ENCODE data around the gene GRB14. TPM values are rescaled to one million over a fixed set of nuclear protein-coding genes. Genes with fewer than 3 reads are reported as not detected.
"Not testable (repeated sequence)": the region's sequence is repeated elsewhere in the genome, so short reads cannot be mapped to it uniquely, and the experiment has no call there.

GRB14 gene
- total RNA-seq, 2 experiments from 2014 or later: not detected

DNA sequence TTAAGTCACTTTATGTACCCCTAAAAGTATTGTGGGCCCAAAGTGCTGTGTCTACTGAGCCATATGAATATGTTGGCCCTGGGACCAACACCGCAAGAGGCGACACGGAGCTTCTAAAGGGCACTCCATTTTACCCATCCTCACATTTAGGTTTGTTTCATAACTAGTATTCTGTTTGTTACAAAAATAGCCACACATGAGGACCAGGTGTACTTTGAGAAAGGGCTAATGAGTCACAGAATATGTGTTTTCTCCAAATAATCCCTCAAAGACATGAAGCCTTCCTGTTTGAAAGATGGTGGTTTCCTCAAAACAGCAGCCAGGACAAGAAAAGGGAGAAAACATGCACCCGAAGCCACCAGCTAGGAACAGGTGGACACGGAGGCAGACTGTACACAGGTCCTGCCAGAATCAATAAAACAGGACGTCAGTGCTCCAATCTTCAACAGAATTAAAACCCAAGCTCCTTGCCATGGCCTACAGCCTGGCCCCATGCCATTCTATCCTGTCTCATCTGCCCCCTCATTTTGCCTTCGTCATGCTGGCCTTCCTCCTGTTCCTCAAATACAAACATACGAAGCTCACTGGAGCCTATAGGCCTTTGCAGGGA lies 21.8 kb upstream of the GRB14 start:
- Histone ChIP-seq H3K4me2 (ENCODE audit: low read length) (no peak overlapping the region), H3K9me2 (ENCODE audit: insufficient read depth, low read length) (no peaks in the 10 kb centered on the region), H3K79me2 (ENCODE audit: insufficient read depth, low read depth, low read length) (no peaks in the 10 kb centered on the region), H3K9me3 (ENCODE audit: low read length) (no peaks in the 10 kb centered on the region), H3K4me1 (ENCODE audit: insufficient read depth, low read length, poor library complexity, severe bottlenecking) (no peaks in the 10 kb centered on the region), H3K36me3 (ENCODE audit: insufficient read depth, low read length) (no peaks in the 10 kb centered on the region), H4K20me1 (ENCODE audit: insufficient read depth, low read length) (no peaks in the 10 kb centered on the region), H3K27ac (ENCODE audit: low read depth, low read length, poor library complexity, severe bottlenecking) (no peak overlapping the region), H2AFZ (ENCODE audit: low read length) (no peak overlapping the region), H3K4me3 (ENCODE audit: low read depth, low read length, poor library complexity, severe bottlenecking) (no peak overlapping the region)
- POLR2A ChIA-PET: interaction anchor here (1.7 kb wide), 1 partner anchor 9 kb away, joined by 3 read pairs; no protein-coding TSS in a partner anchor
- no peak for DNase-seq (ENCODE audit: low spot score)
- intact Hi-C loops (cut with micrococcal nuclease; ENCODE audit: unreplicated experiment): no loop called here
- CTCF ChIA-PET (ENCODE audit: unreplicated experiment): no interaction called here
- BruUV-seq (replicated peaks): no TSS peak
- no peak for TF ChIP-seq EZH2phosphoT487 (IDR thresholded peaks at IDR 0.05; ENCODE audit: borderline replicate concordance, low read depth, low read length)
- TF ChIP-seq, protein P1, sequence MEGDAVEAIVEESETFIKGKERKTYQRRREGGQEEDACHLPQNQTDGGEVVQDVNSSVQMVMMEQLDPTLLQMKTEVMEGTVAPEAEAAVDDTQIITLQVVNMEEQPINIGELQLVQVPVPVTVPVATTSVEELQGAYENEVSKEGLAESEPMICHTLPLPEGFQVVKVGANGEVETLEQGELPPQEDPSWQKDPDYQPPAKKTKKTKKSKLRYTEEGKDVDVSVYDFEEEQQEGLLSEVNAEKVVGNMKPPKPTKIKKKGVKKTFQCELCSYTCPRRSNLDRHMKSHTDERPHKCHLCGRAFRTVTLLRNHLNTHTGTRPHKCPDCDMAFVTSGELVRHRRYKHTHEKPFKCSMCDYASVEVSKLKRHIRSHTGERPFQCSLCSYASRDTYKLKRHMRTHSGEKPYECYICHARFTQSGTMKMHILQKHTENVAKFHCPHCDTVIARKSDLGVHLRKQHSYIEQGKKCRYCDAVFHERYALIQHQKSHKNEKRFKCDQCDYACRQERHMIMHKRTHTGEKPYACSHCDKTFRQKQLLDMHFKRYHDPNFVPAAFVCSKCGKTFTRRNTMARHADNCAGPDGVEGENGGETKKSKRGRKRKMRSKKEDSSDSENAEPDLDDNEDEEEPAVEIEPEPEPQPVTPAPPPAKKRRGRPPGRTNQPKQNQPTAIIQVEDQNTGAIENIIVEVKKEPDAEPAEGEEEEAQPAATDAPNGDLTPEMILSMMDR (conservative IDR thresholded peaks at IDR 0.05; ENCODE audit: low read length): no peak

DNA sequence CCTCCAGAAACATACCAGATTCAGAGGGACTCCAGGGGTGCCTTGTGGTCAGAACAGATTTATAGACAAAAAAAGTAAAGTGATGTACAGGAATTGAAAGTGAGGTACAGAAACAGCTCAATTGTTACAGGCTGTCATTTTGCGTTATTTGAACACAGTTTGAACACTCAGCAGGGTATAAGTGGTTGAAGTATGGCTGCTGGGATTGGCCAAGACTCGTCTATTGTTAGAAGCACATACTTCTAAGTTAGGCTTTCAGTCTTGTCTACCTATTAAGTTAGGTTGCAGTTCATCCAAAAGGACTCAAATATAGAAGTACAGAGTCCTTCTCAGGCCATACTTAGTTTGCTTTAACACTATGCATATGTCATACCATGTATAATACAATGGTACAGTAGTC lies 21.0 kb upstream of the GRB14 start:
- BruUV-seq (replicated peaks): no TSS peak
- POLR2A ChIA-PET: no interaction called here
- TF ChIP-seq EZH2phosphoT487 (IDR thresholded peaks at IDR 0.05; ENCODE audit: borderline replicate concordance, low read depth, low read length): no peak
- TF ChIP-seq, protein P1 (conservative IDR thresholded peaks at IDR 0.05; ENCODE audit: low read length): no peak
- H3K36me3 ChIP-seq (ENCODE audit: insufficient read depth, low read length): no peaks in the 10 kb centered on the region
- H4K20me1 ChIP-seq (ENCODE audit: insufficient read depth, low read length): no peaks in the 10 kb centered on the region
- H2AFZ ChIP-seq (ENCODE audit: low read length): no peak overlapping the region
- no peak overlapping the region for H3K27ac ChIP-seq (ENCODE audit: low read depth, low read length, poor library complexity, severe bottlenecking)
- CTCF ChIA-PET (ENCODE audit: unreplicated experiment): no interaction called here
- intact Hi-C loops (cut with micrococcal nuclease; ENCODE audit: unreplicated experiment): no loop called here
- no peaks in the 10 kb centered on the region for H3K4me1 ChIP-seq (ENCODE audit: insufficient read depth, low read length, poor library complexity, severe bottlenecking)
- H3K4me3 ChIP-seq (ENCODE audit: low read depth, low read length, poor library complexity, severe bottlenecking): no peak overlapping the region
- DNase-seq (ENCODE audit: low spot score): no peak
- H3K9me2 ChIP-seq (ENCODE audit: insufficient read depth, low read length): no peaks in the 10 kb centered on the region
- H3K4me2 ChIP-seq (ENCODE audit: low read length): no peak overlapping the region
- no peaks in the 10 kb centered on the region for H3K79me2 ChIP-seq (ENCODE audit: insufficient read depth, low read depth, low read length)
- H3K9me3 ChIP-seq (ENCODE audit: low read length): no peaks in the 10 kb centered on the region

DNA sequence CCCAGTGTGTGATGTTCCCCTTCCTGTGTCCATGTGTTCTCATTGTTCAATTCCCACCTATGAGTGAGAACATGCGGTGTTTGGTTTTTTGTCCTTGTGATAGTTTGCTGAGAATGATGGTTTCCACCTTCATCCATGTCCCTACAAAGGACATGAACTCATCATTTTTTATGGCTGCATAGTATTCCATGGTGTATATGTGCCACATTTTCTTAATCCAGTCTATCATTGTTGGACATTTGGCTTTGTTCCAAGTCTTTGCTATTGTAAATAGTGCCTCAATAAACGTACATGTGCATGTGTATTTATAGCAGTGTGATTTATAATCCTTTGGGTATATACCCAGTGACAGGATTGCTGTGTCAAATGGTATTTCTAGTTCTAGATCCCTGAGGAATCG lies 7.0 kb upstream of the GRB14 start:
- H3K27ac ChIP-seq (ENCODE audit: low read depth, low read length, poor library complexity, severe bottlenecking); intact Hi-C loops (cut with micrococcal nuclease; ENCODE audit: unreplicated experiment); H3K4me3 ChIP-seq (ENCODE audit: low read depth, low read length, poor library complexity, severe bottlenecking); DNase-seq (ENCODE audit: low spot score); H2AFZ ChIP-seq (ENCODE audit: low read length); BruUV-seq (replicated peaks); H3K79me2 ChIP-seq (ENCODE audit: insufficient read depth, low read depth, low read length); POLR2A ChIA-PET; H3K36me3 ChIP-seq (ENCODE audit: insufficient read depth, low read length); H3K9me2 ChIP-seq (ENCODE audit: insufficient read depth, low read length); H3K4me1 ChIP-seq (ENCODE audit: insufficient read depth, low read length, poor library complexity, severe bottlenecking); H3K9me3 ChIP-seq (ENCODE audit: low read length); H3K4me2 ChIP-seq (ENCODE audit: low read length); H4K20me1 ChIP-seq (ENCODE audit: insufficient read depth, low read length); CTCF ChIA-PET (ENCODE audit: unreplicated experiment): not testable (repeated sequence)
